Testis (tissue), 2 donors: ENCODE data around the gene FLT4.

Source experiments
- POLR2A ChIP-seq: fragments of 450-650 bp; IDR thresholded peaks from one replicate; pipeline ENCODE4 v1.6.1; 2017; ENCODE audit warnings: antibody characterized with exemption, mild to moderate bottlenecking, moderate library complexity
- TF ChIP-seq, protein P1 (sequence below), 3 experiments: fragments of 450-650 bp in 2 of 3; fragments of 200-600 bp in 1 of 3; sonication (generic) in 1 of 3; IDR thresholded peaks; one replicate each; pipeline ENCODE4 v1.5.1; 2016 to 2019; ENCODE audit warnings: antibody characterized with exemption in 3 of 3, mild to moderate bottlenecking in 2 of 3, moderate library complexity in 1 of 3

DNA sequence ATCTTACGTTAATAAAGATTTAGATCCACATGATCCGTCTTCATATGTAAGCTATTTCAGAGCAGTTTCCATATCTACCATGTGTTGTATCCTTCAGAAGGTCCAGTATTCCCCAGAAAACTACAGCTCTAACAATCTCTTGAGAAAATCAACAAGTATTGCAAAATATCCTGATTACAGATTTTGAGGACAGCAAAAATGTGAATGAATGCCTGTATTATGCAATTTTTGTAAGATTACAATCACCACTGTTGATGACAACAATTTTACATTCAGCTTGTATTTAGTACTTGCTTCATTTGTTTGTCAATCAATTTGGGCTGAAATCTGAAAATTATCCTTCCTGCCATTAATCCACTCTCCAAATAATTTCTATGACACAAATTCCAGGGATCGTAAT is 43.0 kb upstream of the FLT4 start:
- TF ChIP-seq, protein P1, sequence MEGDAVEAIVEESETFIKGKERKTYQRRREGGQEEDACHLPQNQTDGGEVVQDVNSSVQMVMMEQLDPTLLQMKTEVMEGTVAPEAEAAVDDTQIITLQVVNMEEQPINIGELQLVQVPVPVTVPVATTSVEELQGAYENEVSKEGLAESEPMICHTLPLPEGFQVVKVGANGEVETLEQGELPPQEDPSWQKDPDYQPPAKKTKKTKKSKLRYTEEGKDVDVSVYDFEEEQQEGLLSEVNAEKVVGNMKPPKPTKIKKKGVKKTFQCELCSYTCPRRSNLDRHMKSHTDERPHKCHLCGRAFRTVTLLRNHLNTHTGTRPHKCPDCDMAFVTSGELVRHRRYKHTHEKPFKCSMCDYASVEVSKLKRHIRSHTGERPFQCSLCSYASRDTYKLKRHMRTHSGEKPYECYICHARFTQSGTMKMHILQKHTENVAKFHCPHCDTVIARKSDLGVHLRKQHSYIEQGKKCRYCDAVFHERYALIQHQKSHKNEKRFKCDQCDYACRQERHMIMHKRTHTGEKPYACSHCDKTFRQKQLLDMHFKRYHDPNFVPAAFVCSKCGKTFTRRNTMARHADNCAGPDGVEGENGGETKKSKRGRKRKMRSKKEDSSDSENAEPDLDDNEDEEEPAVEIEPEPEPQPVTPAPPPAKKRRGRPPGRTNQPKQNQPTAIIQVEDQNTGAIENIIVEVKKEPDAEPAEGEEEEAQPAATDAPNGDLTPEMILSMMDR (IDR thresholded peaks at IDR 0.05): no peak
- no peak for TF ChIP-seq POLR2A
